HepG2 (cell line): ENCODE measurements around the gene SLC22A15. TPM values are rescaled to one million over a fixed set of nuclear protein-coding genes. Genes with fewer than 3 reads are reported as not detected.

Experiments
- ATAC-seq: fragments of 200-7000 bp; cut with Tn5 transposase; 3 replicates; pipeline ENCODE4 v1.9.1; 2020; ENCODE audit warnings: mild to moderate bottlenecking, moderate library complexity
- BruUV-seq: library from RNA; stranded (reverse); fragments of 400-500 nt; replicated peaks from 2 replicates; lab custom pipeline; 2021; lab: Mats Ljungman, UMichigan
- CTCF ChIA-PET: fragments of 300-600 bp; formaldehyde crosslinking; extraction: SDS; loops from one replicate; lab custom pipeline; 2021; ENCODE audit warnings: low total read pairs, inconsistent platforms, low intra/inter-chr PET ratio; lab: Yijun Ruan, JAX
- POLR2A ChIA-PET: fragments of 350-600 bp; sonication (Branson Sonifier 250); formaldehyde crosslinking; loops from one replicate; lab custom pipeline; 2020; ENCODE audit warnings: antibody characterized with exemption, inconsistent platforms; lab: Yijun Ruan, JAX
- DNase-seq: peaks from one replicate; pipeline ENCODE4 v3.0.0-alpha.2; 2015; ENCODE audit warnings: low spot score
- FAIRE-seq: peaks from 3 replicates; lab custom pipeline; 2011; peaks lifted over from hg19 to GRCh38; lab: Jason Lieb, UNC
- H2AFZ ChIP-seq: one replicate; pipeline ENCODE4 v1.6.1; 2011; ENCODE audit warnings: low read length, inconsistent platforms
- H3K27ac ChIP-seq: fragments of 300-600 bp; 3 replicates; pipeline ENCODE4 v1.8.0; 2011; ENCODE audit warnings: mixed run types, mild to moderate bottlenecking, mixed read lengths, low read length, inconsistent platforms; ENCODE audit not compliant: insufficient read depth; ENCODE audit errors: extremely low read length
- H3K27me3 ChIP-seq, 2 experiments: fragments of 200-600 bp in 1 of 2; 2 replicates in 1 of 2; 3 replicates in 1 of 2; pipeline versions ENCODE4 v1.6.0 to v1.8.0; 2011; ENCODE audit warnings: low read length in 2 of 2, mild to moderate bottlenecking in 2 of 2, moderate library complexity in 2 of 2, inconsistent platforms in 1 of 2; ENCODE audit not compliant: insufficient read depth in 2 of 2, control insufficient read depth in 1 of 2
- H3K36me3 ChIP-seq, 2 experiments: fragments of 200-600 bp in 1 of 2; replicated peaks in 1 of 2; 2 replicates in 1 of 2; 3 replicates in 1 of 2; pipeline versions ENCODE4 v1.5.1 to v1.8.0; 2011; ENCODE audit warnings: low read length in 2 of 2, inconsistent platforms in 1 of 2; ENCODE audit not compliant: insufficient read depth in 2 of 2, control insufficient read depth in 1 of 2
- H3K4me1 ChIP-seq: 2 replicates; pipeline ENCODE4 v1.5.1; 2012; ENCODE audit warnings: low read length, inconsistent platforms; ENCODE audit not compliant: insufficient read depth
- H3K4me2 ChIP-seq: 2 replicates; pipeline ENCODE4 v1.6.0; 2011; ENCODE audit warnings: low read depth, low read length, inconsistent platforms
- H3K4me3 ChIP-seq, 3 experiments: fragments of 200-600 bp in 1 of 3; sonication (generic), shearing (Covaris generic) in 1 of 3; replicated peaks in 1 of 3; 2 replicates each; pipeline ENCODE4 v1.5.1; 2011 to 2016; ENCODE audit warnings: low read length in 3 of 3, inconsistent platforms in 2 of 3, low read depth in 2 of 3, mild to moderate bottlenecking in 2 of 3, control low read depth in 1 of 3, mixed read lengths in 1 of 3; ENCODE audit not compliant: insufficient read depth in 1 of 3
- H3K79me2 ChIP-seq: one replicate; pipeline ENCODE4 v1.6.1; 2011; ENCODE audit warnings: low read length, inconsistent platforms; ENCODE audit not compliant: insufficient read depth
- H3K9ac ChIP-seq: 2 replicates; pipeline ENCODE4 v1.6.0; 2011; ENCODE audit warnings: mild to moderate bottlenecking, low read depth, low read length, inconsistent platforms; ENCODE audit not compliant: insufficient read depth
- H3K9me3 ChIP-seq: 2 replicates; pipeline ENCODE4 v1.5.1; 2012; ENCODE audit warnings: mild to moderate bottlenecking, low read length
- H4K20me1 ChIP-seq: 2 replicates; pipeline ENCODE4 v1.6.0; 2011; ENCODE audit warnings: inconsistent platforms, mild to moderate bottlenecking, low read length, moderate library complexity; ENCODE audit not compliant: insufficient read depth
- AGO2 ChIP-seq: fragments of 200-400 bp; formaldehyde crosslinking; optimal IDR thresholded peaks from 2 replicates; pipeline ENCODE3; 2017; ENCODE audit warnings: mild to moderate bottlenecking, low read depth, low read length, moderate library complexity
- CEBPG ChIP-seq: IDR thresholded peaks from 2 replicates; pipeline ENCODE4 v1.6.1; 2016
- CTCF ChIP-seq: sonication (generic); formaldehyde crosslinking; IDR thresholded peaks from 2 replicates; pipeline ENCODE4 v1.5.0; 2020; ENCODE audit warnings: mild to moderate bottlenecking, missing genetic modification reagents, moderate library complexity
- MIXL1 ChIP-seq: IDR thresholded peaks from 2 replicates; pipeline ENCODE4 v1.6.1; 2016
- NPAS2 ChIP-seq: sonication (generic); formaldehyde crosslinking; IDR thresholded peaks from 2 replicates; pipeline ENCODE4 v1.8.0; 2022; ENCODE audit warnings: mild to moderate bottlenecking, missing genetic modification reagents, borderline replicate concordance
- RAD21 ChIP-seq: fragments of 450-650 bp; formaldehyde crosslinking; IDR thresholded peaks from 2 replicates; pipeline ENCODE4 v1.5.0; 2020; ENCODE audit warnings: mild to moderate bottlenecking
- SMC3 ChIP-seq: IDR thresholded peaks from 2 replicates; pipeline ENCODE4 v1.6.1; 2011; ENCODE audit warnings: low read length, improper control_type of control experiment
- STAG1 ChIP-seq: sonication (generic); formaldehyde crosslinking; IDR thresholded peaks from 2 replicates; pipeline ENCODE4 v1.4.0; 2020; ENCODE audit warnings: missing genetic modification reagents
- ZBED4 ChIP-seq: sonication (generic); formaldehyde crosslinking; IDR thresholded peaks from 2 replicates; pipeline ENCODE4 v1.4.0; 2020; ENCODE audit warnings: missing genetic modification reagents, borderline replicate concordance
- ZBTB7B ChIP-seq: sonication (generic); formaldehyde crosslinking; IDR thresholded peaks from 2 replicates; pipeline ENCODE4 v1.4.0; 2020; ENCODE audit warnings: missing genetic modification reagents
- ZBTB8A ChIP-seq: sonication (generic); formaldehyde crosslinking; IDR thresholded peaks from 2 replicates; pipeline ENCODE4 v1.4.0; 2020; ENCODE audit warnings: mild to moderate bottlenecking, low read depth, missing genetic modification reagents, borderline replicate concordance
- ZNF792 ChIP-seq: IDR thresholded peaks from 2 replicates; pipeline ENCODE4 v1.6.1; 2016
- WGBS: methylation state at CpG from one replicate; pipeline ENCODE4 v1.1.6; 2017; ENCODE audit warnings: low lambda C conversion rate; 5-methylcytosine and 5-hydroxymethylcytosine counted together
- in situ Hi-C: cut with HindIII; loops from 2 replicates; pipeline ENCODE4 v1.10.0; 2017; ENCODE audit warnings: low pct_unique_long_range_greater_than_20kb; ENCODE audit not compliant: extremely low pct_ligation_motif_present
- intact Hi-C: fragments of 100-400 bp; cut with micrococcal nuclease; formaldehyde crosslinking; loops from one replicate; pipeline ENCODE4 v1.10.0; 2022; ENCODE audit not compliant: unreplicated experiment
- polyA plus RNA-seq, 8 experiments: library from polyadenylated mRNA; depleted of rRNA in 3 of 8; stranded (reverse) in 7 of 8; unstranded in 1 of 8; fragments of >200 nt; fragmentation: Illumina TruSeq in 4 of 8; extraction: Trizol in 4 of 8; gene quantifications; 2 replicates each; pipeline versions ENCODE4 v1.2.1 to v1.2.3, GENCODE V29; 2011 to 2016; ENCODE audit warnings: low read depth in 4 of 8, missing spikeins in 1 of 8, mixed read lengths in 1 of 8; ENCODE audit not compliant: insufficient read depth in 1 of 8
- total RNA-seq, 5 experiments: library from RNA; depleted of rRNA; stranded (reverse); fragments of >200 nt; fragmentation: Illumina TruSeq; extraction: Trizol; gene quantifications; 2 replicates each; pipeline ENCODE4 v1.2.3, GENCODE V29; 2016; ENCODE audit warnings: low read depth in 1 of 5

Gene SLC22A15
- total and polyA plus RNA-seq, 2 of the 13 experiments (the other 11 are each of a cell fraction or from before 2014, with no cell fraction given), result 0.24 to 1.7 TPM

GRCh38 chr1:116020668-116021272 lies 44.5 kb downstream of the SLC22A15 start:
- Histone ChIP-seq H4K20me1 (no peaks in the 10 kb centered on the region), H3K79me2 (no peaks in the 10 kb centered on the region), H3K27ac (no peak overlapping the region), H3K4me1 (no peaks in the 10 kb centered on the region), H3K9ac (no peak overlapping the region), H3K4me3 (no peak overlapping the region), H3K9me3 (no peaks in the 10 kb centered on the region), H3K27me3 (no peaks in the 10 kb centered on the region), H3K36me3 (no peaks in the 10 kb centered on the region), H3K4me2 (no peak overlapping the region), H2AFZ (no peak overlapping the region)
- ATAC-seq, result peak; percentile 92
- FAIRE-seq, result peak; percentile 44
- DNase-seq, result peak; percentile 67
- CTCF ChIA-PET, result interaction anchor here (1.2 kb wide), 1 partner anchor 213 kb away, joined by 5 read pairs; no protein-coding TSS in a partner anchor
- BruUV-seq, result no TSS peak
- peak; percentile 27; the same call in 1 of the 2 replicates for TF ChIP-seq RAD21 (CRISPR knock-in tag)
- no peak for TF ChIP-seq NPAS2
- TF ChIP-seq SMC3, result peak; percentile 36; the same call in 1 of the 2 replicates
- TF ChIP-seq MIXL1 (CRISPR knock-in tag), result peak; percentile 36; the same call in 1 of the 2 replicates
- no peak for TF ChIP-seq ZBTB7B (CRISPR knock-in tag)
- peak; percentile 48; the same call in 1 of the 2 replicates for TF ChIP-seq CEBPG (CRISPR knock-in tag)
- peak; percentile 62 for TF ChIP-seq STAG1 (CRISPR knock-in tag)
- no peak for TF ChIP-seq ZBTB8A (CRISPR knock-in tag)
- no peak for TF ChIP-seq ZBED4 (CRISPR knock-in tag)
- no peak for TF ChIP-seq AGO2
- peak; percentile 67 for TF ChIP-seq CTCF
- TF ChIP-seq ZNF792, result no peak
- intact Hi-C loops, result loop anchor here (1.0 kb wide), 1 partner anchor 213 kb away; no protein-coding TSS in a partner anchor
- POLR2A ChIA-PET, result no interaction called here
- in situ Hi-C loops, result no loop called here
- WGBS, result 50% methylated on average over 5 of the region's 5 CpGs
